Measurements from ENCODE around the gene PRKAG2. TPM values are rescaled to one million over a fixed set of nuclear protein-coding genes. Genes with fewer than 3 reads are reported as not detected.

The PRKAG2 gene
- total and polyA plus RNA-seq, 2 of the 13 experiments (the other 11 are each of a cell fraction or from before 2014, with no cell fraction given), result 0.90 to 1.3 TPM

- intact Hi-C loops (cut with micrococcal nuclease; ENCODE audit: unreplicated experiment) (no loop called here), in situ Hi-C loops (cut with HindIII; ENCODE audit: extremely low pct_ligation_motif_present, low pct_unique_long_range_greater_than_20kb) (no loop called here)
- BruUV-seq (replicated peaks), result no TSS peak
- Histone ChIP-seq H3K27ac (ENCODE audit: extremely low read length, insufficient read depth, low read length) (no peak overlapping the region), H3K9ac (ENCODE audit: insufficient read depth, low read depth, low read length) (no peak overlapping the region), H3K4me1 (ENCODE audit: insufficient read depth, low read length) (no peaks in the 10 kb centered on the region), H2AFZ (ENCODE audit: low read length) (no peak overlapping the region), H3K4me3 (replicated peaks in 1 of 3; ENCODE audit: insufficient read depth in 1 of 3, low read depth in 2 of 3, low read length in 3 of 3) (no peak overlapping the region), H4K20me1 (ENCODE audit: insufficient read depth, low read length) (no peaks in the 10 kb centered on the region), H3K27me3 (ENCODE audit: control insufficient read depth in 1 of 2, insufficient read depth in 2 of 2, low read length in 2 of 2) (peaks cover 0 to 11% of the 10 kb centered on the region in 2 experiments; a peak in 1 of 5 replicates), H3K79me2 (ENCODE audit: insufficient read depth, low read length) (no peaks in the 10 kb centered on the region), H3K9me3 (ENCODE audit: low read length) (no peaks in the 10 kb centered on the region), H3K4me2 (ENCODE audit: low read depth, low read length) (no peak overlapping the region), H3K36me3 (replicated peaks in 1 of 2; ENCODE audit: control insufficient read depth in 1 of 2, insufficient read depth in 2 of 2, low read length in 2 of 2) (no peaks in the 10 kb centered on the region)
- CTCF ChIA-PET (ENCODE audit: low intra/inter-chr PET ratio, low total read pairs), result no interaction called here
- 76% methylated on average over 10 of the region's 10 CpGs for WGBS (ENCODE audit: low lambda C conversion rate)
- no peak for ATAC-seq
- TF ChIP-seq DPF2 (CRISPR knock-in tag; IDR thresholded peaks at IDR 0.05; ENCODE audit: borderline replicate concordance, low read depth) (no peak), ATF7 (IDR thresholded peaks at IDR 0.05) (peak; percentile 84), ATF7 (CRISPR knock-in tag; IDR thresholded peaks at IDR 0.05) (no peak), RXRB (CRISPR knock-in tag; IDR thresholded peaks at IDR 0.05; ENCODE audit: borderline replicate concordance) (no peak), CREB1 (IDR thresholded peaks at IDR 0.05) (peak; percentile 61), CREB1 (CRISPR knock-in tag; IDR thresholded peaks at IDR 0.05) (no peak)
- POLR2A ChIA-PET, result no interaction called here
- no peak for DNase-seq (ENCODE audit: low spot score)
- FAIRE-seq, result no peak
Measured at GRCh38 chr7:151674161-151674920, 202.6 kb downstream of the PRKAG2 start.

GRCh38 chr7:151673216-151673615, 203.7 kb downstream of the PRKAG2 start:
- Histone ChIP-seq H4K20me1 (ENCODE audit: insufficient read depth, low read length) (no peaks in the 10 kb centered on the region), H3K4me3 (replicated peaks in 1 of 3; ENCODE audit: insufficient read depth in 1 of 3, low read depth in 2 of 3, low read length in 3 of 3) (no peak overlapping the region), H3K27me3 (ENCODE audit: control insufficient read depth in 1 of 2, insufficient read depth in 2 of 2, low read length in 2 of 2) (peaks cover 0 to 9% of the 10 kb centered on the region in 2 experiments; a peak in 1 of 5 replicates), H3K36me3 (replicated peaks in 1 of 2; ENCODE audit: control insufficient read depth in 1 of 2, insufficient read depth in 2 of 2, low read length in 2 of 2) (no peaks in the 10 kb centered on the region), H3K4me2 (ENCODE audit: low read depth, low read length) (no peak overlapping the region), H3K9me3 (ENCODE audit: low read length) (no peaks in the 10 kb centered on the region), H3K4me1 (ENCODE audit: insufficient read depth, low read length) (no peaks in the 10 kb centered on the region), H2AFZ (ENCODE audit: low read length) (no peak overlapping the region), H3K27ac (ENCODE audit: extremely low read length, insufficient read depth, low read length) (no peak overlapping the region), H3K79me2 (ENCODE audit: insufficient read depth, low read length) (no peaks in the 10 kb centered on the region), H3K9ac (ENCODE audit: insufficient read depth, low read depth, low read length) (no peak overlapping the region)
- DNase-seq (ENCODE audit: low spot score), result no peak
- FAIRE-seq, result no peak
- ChIA-PET POLR2A (no interaction called here), CTCF (ENCODE audit: low intra/inter-chr PET ratio, low total read pairs) (no interaction called here)
- ATAC-seq, result no peak
- no TSS peak for BruUV-seq (replicated peaks)
- no peak for TF ChIP-seq DNMT3B (CRISPR knock-in tag; conservative IDR thresholded peaks at IDR 0.05)
- TF ChIP-seq RORA (CRISPR knock-in tag; IDR thresholded peaks at IDR 0.05), result no peak
- no peak for TF ChIP-seq PAXIP1 (CRISPR knock-in tag; conservative IDR thresholded peaks at IDR 0.05)
- no peak for TF ChIP-seq HNF4A (CRISPR knock-in tag; IDR thresholded peaks at IDR 0.05)
- WGBS (ENCODE audit: low lambda C conversion rate), result 43% methylated on average over 9 of the region's 9 CpGs
- intact Hi-C loops (cut with micrococcal nuclease; ENCODE audit: unreplicated experiment) (no loop called here), in situ Hi-C loops (cut with HindIII; ENCODE audit: extremely low pct_ligation_motif_present, low pct_unique_long_range_greater_than_20kb) (no loop called here)
